Midbrain (tissue), 1 donor: ENCODE results near the gene PTPRN2.

ENCODE experiments used
- DNase-seq: peaks from one replicate; lab custom pipeline; 2025; lab: John Stamatoyannopoulos, UW

PTPRN2 gene

DNA sequence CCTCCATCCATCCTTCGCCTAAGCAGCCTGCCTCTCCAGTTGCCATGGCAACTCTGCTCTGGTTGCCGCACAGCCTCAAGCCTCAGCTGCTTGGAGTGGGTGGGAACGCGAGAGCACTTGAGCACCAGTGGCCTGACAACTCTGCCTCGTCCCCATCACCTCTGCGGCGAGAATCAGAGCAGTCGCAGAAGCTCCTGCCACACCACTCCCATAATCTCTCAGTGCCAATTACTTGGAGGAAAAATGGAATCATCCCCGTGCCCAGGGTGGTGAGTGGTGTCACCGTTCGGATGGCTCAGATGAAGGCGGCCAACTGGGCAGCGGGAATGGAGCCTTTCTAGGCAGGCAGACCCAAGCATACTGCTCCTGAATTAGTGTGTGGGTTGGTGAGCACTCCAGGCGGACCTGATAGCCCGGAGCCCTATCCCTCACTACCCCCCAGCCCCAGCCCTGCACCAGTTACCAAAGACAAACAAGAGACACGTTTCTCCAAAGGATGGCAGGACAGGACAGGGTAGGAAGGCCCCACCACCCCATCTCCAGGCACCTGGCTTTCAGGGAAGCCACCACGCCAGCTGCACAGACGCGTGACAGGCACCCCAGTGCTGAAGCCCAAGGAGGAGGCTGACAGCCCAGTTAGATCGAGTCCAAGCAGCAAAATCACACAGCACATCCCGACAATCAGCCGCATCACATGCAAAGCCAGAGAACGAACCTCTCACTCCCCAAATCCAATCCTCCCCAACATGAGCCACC lies 335.4 kb downstream of the PTPRN2 start:
- peak; percentile 41 for DNase-seq

DNA sequence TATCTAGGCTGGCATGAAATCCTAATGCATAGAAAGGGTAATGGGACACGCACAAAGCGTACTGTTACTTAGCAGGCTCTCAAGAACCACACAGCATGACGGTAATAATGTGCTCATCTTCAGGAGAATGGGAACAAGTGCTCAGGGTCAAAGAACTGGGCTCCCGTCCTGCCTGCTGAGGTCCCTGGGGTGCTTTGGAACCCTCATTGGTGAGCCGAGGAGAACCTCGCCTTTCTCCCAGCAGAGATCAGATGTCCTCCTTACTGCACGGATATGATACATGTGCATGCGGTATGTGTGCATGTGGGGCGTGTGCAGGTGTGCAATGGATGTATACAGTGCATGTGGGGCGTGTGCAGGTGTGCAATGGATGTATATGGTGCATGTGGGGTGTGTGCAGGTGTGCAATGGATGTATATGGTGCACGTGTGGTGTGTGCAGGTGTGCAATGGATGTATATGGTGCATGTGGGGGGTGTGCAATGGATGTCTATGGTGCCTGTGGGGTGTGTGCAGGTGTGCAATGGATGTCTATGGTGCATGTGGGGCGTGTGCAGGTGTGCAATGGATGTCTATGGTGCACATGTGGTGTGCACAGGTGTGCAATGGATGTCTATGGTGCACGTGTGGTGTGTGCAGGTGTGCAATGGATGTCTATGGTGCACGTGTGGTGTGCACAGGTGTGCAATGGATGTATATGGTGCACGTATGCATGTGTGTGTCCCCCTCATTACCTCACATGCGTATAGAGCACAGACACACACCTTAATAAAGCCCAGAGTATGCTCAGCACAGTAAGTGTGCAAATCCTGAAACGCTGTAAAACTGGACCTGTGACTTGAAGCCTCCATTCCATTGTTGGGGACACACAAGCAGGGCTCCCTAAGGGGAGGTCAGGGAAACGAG lies 336.3 kb downstream of the PTPRN2 start:
- DNase-seq = no peak

DNA sequence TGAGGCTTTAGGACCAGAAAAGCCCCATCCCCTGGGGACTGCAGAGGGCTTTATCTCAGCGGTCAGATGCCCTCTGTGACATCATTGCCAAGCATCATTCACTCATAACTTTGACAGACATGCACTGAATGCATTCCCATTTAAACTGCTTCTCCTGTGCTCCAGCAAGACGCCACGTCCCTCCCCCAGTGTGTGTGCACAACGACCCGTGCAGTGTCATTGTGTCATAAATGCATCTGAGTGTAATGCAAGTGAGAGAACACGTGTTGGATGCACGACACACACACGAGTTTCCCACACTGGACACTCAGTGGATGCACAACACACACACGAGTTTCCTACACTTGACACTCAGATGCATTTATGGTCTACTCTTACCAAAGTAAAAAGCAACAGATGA lies 337.9 kb downstream of the PTPRN2 start:
- no peak for DNase-seq

DNA sequence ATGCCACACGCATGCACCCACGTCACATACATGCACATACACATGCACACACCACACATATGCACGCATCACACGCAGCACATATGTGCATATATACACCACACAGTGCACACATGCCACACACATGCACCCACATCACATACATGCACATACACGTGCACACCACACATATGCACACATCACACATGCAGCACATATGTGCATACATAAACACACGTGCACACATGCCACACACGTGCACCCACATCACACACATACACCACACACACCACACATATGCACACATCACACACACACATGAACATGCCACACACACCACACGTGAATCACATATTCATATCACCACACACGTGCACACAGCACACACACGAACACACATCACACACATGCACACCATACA lies 338.8 kb downstream of the PTPRN2 start:
- no peak for DNase-seq

DNA sequence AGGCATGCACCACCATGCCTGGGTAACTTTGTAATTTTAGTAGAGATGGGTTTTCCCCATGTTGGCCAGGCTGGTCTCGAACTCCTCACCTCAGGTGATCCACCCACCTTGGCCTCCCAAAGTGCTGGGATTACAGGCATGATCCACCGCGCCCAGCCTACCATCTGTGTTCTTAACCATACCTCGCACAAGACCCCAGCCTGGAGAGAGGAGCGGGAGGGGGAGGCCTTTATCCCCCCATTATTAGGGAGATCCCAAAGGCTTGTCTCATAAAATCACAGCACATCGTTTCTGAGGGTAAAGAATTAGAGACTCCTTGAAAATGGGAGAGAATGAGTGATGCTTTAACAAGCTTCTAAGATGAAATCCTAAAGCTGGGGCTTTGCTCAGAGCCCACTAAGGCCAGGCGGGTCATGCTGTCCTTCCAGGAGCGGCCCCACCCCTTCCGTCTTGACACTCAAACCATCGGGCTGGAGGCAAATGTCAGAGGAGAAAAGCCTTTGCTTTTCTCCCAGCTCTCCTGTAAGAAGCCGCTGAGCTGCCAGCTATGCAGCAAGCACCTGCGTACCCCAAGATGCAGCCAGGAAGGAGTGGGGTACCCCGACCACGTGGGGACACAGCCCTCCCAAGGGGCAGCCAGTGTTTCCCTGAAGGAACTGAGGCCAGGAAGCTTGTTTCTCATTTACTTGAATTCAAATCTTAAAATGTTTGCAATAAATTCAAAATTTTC lies 339.7 kb downstream of the PTPRN2 start:
- DNase-seq = no peak

DNA sequence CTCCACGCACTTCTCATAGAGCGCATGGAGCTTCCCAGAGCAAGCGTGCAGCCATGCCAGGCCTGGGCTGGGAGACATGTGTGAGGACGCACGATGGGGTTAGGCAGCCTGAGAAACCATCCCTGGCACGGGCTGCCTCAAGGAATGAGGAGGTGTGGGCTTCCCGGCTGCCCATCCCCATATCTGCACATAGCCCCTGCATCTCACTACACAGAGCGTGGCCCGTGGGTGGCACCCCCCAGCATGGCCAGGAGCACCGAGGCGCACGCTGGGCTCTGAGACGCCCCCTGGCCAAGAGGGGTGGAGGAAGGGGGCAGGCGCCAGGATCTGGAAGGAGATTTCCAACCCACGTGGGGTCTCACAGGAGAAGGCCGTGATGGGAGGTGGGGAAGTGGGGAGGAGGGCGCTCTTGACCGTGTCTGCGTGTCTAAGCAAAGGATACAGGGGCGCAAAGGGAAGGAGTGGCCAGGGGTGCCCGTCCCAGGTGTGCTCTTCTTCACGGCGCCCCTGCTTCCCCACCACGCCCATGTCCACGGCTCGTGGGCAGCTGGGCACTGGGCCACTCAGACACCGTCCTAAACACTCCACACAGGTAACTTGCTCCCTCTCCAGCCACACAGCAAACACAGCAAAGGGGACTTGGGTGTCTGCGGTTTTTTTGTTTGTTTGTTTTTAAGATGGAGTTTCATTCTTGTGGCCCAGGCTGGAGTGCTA lies 340.5 kb downstream of the PTPRN2 start:
- no peak for DNase-seq

DNA sequence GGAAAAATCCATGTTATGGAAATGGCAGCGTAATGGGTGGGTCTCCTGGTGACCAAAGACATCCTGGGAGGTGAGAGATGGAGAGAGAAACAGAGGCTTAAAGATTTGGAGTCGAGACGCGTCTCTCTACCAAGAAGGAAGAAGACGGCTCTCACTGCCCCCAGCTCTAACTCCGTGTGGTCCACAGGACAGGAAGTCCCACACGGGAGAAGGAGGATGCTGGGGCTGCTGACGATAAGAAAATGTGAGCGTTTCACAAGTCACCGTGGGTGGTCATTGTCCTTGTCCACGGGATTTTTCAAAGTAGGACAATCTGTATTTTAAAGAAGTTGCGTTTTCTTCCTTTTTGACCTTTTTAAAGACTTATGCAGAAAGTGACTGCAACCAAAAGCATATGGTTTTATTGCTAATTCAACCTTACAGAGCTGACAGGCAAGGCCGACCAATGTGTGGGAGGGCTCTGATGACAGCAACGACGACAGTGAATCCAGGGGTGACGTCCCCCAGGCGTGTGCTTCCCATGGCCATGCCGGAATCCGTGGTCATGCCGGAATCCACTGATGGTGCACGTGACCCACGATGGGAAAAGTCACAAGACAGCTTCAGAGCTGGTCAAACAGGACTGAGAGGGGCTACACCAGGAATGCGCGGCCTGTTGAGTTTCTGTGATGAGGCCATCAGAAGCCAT lies 341.2 kb downstream of the PTPRN2 start:
- no peak for DNase-seq

DNA sequence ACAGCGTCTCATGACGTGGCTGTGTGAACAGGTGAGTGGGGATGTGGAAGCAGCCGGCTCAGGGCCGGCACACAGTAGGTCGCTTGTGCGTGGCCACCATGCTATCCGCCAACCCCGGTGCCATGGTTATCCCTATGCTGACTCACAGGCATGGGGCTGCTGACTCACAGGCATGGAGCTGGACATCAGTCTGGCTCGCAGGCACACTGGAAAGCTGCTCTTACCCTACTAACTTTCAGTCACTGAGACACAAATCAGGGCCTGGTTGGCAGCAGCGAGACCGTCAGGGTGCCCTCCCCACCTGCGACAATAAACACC lies 341.9 kb downstream of the PTPRN2 start:
- no peak for DNase-seq

DNA sequence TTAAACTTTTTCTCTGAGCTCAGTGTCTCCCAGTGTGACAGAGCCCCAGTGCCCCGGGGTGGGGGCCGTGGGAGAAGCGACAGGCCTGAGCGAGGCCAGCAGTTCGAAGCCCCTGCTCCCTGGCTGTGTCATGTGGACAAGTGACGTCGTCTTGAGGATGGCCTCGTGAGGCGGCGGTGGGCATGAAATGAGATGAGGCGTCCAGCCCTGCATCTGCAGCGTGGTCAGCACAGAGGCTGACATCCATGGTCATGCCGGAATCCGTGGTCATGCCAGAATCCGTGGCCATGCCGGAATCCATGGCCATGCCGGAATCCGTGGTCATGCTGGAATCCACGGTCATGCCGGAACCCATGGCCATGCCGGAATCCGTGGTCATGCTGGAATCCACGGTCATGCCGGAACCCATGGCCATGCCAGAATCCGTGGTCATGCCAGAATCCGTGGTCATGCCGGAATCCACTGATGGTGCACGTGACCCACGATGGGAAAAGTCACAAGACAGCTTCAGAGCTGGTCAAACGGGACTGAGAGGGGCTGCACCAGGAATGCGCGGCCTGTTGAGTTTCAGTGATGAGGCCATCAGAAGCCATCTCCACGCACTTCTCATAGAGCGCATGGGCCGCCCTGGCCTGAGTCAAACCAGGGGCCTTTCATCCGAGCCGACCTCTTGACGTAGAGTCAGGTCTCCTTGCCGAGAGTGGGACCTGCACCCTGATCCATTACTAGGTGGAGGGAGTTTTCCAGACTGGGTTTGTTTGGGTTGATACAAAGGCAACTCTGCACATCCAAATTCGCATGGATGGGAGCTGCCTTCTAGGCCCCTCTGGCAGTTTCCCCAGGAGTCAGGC lies 342.5 kb downstream of the PTPRN2 start:
- no peak for DNase-seq

DNA sequence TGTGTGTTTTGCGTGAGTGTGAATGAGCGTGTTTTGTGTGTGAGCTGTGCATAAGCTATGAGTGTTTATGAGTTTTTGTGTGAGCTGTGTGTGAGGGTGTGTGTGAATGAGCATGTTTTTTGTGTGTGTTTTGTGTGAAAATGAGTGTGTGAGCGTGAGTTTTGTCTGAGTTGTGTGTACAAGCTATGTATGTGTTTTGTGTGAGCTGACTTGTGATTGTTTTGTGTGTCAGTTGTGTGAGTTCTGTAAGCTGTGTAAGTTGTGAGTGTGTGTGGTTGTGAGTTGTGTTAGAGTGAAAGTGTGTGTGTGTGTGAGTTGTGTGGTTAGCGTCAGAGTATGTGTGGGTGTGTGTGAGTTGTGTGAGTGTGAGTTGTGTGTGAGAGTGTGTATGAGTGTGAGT lies 343.2 kb downstream of the PTPRN2 start:
- DNase-seq = no peak

DNA sequence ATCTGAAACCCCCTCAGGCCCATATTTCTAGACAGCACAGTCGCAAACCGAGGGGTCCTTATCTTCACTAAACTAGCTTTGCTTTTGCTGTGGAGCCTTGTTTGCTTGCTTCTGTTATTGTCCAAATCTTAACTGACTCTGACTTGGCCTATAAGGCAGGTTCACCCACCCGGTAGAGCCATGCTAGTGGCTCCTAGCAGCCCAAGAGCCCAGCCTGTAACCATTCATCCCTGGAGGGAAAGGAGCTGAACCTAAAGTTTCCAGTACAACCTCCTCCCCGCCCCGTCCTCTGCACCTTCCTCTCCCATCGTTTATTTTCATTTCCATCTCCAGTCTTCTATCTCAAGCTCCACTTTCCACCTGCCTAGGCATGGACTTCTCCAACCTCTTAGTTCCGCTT lies 345.7 kb downstream of the PTPRN2 start:
- no peak for DNase-seq

DNA sequence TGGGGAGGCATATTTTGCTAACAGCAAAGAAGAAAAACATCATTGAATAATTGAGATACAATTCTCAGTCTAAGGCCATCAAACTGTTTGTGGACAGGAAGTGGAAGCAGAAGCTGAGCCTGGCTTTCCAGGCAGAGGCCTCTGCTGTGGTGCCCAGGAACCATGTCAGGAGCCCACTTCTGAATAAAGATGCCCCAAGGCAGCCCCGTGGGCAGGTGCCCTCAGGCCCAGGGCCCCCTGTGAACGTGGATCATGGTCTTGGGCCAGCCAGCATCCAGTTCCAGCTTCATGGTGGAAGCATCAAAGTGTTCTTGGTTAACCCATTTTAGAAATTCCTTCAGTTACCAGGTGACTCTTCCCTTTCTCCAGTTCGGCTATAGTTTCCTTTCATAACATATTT lies 346.8 kb downstream of the PTPRN2 start:
- DNase-seq = no peak

DNA sequence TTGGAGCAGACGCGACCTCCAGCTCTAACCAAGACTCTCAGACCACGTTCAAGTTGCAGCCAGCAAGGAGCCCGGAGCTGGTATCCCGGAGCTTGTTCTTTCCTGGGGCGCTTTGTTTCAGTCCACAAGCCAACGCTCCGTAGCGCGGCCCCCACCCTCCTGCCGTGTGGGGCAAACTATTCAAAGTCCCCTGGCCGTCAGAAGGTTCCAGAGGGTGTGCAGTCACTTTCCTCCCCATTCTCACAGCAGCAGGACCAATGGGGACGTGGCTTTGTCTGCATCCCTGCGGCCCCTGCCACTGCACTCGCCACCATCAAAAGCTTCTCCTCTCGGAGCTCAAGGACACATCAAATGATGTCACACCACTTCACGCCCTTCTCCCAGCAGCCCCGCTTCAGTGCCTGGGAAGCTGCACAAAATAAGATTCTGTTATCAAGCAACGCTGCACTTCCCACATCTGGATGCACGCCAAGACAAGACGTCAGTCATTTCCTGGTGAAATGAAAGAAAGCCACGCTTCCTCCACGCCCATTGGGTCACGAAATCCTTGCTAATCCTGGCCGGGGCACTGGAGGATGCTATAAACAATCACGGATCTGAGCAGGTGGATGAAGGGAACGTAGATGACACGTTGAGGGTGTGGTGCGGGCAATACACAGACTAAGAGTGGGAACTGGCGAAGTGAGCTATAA lies 348.2 kb downstream of the PTPRN2 start:
- no peak for DNase-seq

DNA sequence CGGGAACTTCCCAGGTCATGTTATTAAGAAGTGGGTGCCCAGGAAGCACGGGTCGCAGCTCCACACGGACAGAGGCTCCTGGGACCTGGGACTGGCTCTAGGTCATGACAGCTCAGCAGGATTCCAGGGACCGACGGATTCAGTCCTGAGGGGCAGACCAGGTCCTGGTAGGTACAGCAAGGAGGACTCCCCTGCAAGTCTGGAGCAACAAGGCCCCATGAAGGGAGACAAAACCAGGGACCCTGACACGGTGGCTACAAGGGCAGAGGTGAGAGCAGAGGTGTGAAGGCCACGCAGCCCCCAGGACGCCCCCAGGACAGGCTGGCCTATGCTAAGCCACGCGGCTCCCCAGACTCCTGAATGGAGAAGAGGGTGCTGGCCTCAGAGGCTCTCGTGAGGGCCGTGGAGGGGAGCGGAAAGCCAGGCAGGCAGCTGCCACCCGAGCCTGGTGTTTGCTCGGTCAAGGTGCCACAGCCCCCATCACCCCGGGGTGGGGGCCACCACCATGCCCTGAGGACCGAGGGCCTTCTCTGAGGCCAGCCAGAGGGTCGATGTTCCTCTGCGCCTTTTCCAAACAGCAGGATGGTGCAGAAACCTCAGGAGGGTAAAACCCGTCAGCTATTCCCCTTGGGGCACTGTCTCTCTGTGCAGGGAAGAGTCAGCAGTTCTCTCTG lies 348.9 kb downstream of the PTPRN2 start:
- no peak for DNase-seq

DNA sequence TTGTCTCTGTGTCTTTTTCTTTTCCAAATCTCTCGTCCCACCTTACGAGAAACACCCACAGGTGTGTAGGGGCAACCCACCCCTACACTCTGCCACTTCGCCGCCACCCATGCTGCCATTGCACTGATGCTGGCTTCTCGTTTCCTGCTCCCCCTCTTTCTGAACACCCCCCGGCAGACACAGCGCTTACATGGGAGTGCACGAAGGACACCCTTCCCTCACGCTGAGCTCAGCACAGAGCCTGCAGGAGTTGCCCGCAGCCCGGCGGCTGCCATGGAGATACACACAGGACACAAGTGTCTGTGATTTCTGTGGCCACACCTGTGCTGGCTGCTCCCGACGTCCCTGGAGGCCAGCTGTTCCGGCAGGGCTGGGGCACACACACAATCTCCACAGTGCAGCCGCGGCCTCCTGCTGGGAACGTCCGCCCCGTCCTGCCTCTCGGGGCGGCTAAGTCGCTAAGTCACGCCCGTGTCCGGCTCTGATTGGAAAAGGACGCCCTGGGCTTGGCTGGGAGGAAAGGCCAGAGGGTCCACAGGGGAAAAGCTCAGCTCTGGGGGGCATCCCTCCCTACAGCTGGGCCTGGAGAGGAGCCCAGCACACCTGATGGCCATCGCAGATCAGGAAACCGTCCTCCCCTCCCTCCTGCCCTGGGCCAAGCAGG lies 349.8 kb downstream of the PTPRN2 start:
- no peak for DNase-seq

DNA sequence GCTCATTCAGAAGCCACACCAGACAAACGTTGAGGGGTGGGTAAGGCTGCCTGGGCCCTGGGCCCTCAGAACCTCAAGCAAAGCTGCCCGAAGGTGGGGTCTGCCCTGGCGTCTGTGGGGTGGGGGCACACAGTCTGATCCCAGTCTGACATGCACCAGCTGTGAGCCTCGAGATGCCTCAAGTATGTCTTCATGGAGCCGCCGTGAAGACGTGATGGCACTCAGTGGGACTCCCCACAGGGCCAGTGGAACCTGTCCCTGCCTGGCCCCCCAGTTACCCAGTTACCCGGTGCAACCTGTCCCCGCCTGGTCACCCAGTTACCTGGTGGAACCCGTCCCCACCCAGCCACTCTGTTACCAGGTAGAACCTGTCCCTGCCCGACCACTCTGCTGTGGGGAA lies 351.2 kb downstream of the PTPRN2 start:
- no peak for DNase-seq

DNA sequence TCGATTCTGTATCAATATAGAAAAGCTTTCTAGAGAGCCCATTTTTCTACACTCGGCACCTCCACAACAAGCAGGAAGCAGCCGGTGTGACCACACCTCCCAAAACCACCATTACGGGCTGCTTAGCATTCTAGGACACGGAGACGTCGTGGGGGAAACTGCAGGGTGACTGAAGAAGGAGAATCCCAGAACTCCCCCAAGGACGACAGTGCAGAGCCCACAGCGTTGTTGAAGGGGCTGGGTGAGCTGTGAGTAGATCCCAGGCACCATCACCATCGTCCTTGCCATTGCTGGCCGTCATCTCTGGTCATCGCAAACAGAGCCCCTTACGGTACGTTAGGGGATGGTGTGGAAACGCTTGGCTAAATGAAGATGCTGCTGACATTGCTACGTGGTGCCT lies 351.8 kb downstream of the PTPRN2 start:
- no peak for DNase-seq

DNA sequence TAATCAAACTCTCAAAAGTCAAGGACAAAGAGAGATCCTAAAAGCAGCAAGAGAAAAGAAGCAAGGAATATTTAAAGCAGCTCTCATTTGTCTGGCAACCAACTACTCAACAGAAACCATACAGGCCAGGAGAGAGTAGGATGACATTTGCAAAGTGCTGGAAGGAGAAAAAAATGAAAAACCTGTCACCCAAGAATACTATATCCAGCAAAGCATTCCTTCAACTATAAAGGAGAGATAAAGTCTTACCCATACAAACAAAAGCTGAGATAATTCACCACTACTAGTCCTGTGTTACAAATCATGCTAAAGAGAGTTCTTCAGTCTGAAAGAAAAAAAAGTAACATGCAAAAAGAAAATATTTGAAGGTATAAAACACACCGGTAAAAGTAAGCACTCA lies 357.7 kb downstream of the PTPRN2 start:
- DNase-seq = no peak

DNA sequence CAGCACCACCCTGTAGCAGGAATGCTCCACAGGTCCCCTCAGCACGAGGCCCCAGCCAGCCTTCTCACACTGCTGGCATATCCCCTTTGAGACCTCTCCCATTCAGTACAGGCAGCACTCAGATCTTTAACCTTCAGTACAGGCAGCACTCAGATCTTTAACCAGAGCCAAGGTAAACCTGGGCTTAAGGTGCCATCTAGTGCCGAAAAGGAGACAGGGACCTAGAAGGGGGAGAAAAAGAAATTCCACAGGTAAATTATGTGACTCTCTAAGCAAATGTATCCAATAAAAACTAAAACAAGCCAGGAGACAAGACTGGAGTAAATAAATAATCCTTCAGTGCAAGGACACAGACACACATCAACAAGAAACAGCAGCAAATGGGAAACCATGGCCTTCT lies 358.6 kb downstream of the PTPRN2 start:
- DNase-seq = no peak
